ENCODE data around the gene THSD8. TPM values are rescaled to one million over a fixed set of nuclear protein-coding genes. Genes with fewer than 3 reads are reported as not detected.

The THSD8 gene
- total RNA-seq, 2 donors from 2014 or later, result 0.85 to 3.0 TPM

GRCh38 chr19:12772323-12772722 lies 29.5 kb upstream of the THSD8 start:
- DNase-seq, result no peak
- ATAC-seq, result no peak
- no peaks in the 10 kb centered on the region for H3K27me3 Mint-ChIP-seq
- H3K4me1 Mint-ChIP-seq, result peaks cover 10% of the 10 kb centered on the region
- peak overlapping the region; percentile 45 for H3K27ac Mint-ChIP-seq
- H3K4me3 Mint-ChIP-seq, result no peak overlapping the region
- H3K9me3 ChIP-seq (ENCODE audit: control insufficient read depth, low read length, poor library complexity, severe bottlenecking), result no peaks in the 10 kb centered on the region
- H3K36me3 Mint-ChIP-seq (ENCODE audit: low read depth), result peaks cover 2% of the 10 kb centered on the region

- no peak for ATAC-seq
- no peaks in the 10 kb centered on the region for H3K9me3 ChIP-seq (ENCODE audit: control insufficient read depth, low read length, poor library complexity, severe bottlenecking)
- Mint-ChIP-seq H3K36me3 (ENCODE audit: low read depth) (peaks cover 2% of the 10 kb centered on the region), H3K27ac (no peak overlapping the region), H3K4me3 (peak overlapping the region; percentile 80), H3K4me1 (peaks cover 15% of the 10 kb centered on the region), H3K27me3 (no peaks in the 10 kb centered on the region)
- DNase-seq, result no peak
These were observed 28.3 kb upstream of the THSD8 start for GRCh38 chr19:12773571-12773970.

- peak within 1 kb of the TSS; percentile 67 for H3K27ac Mint-ChIP-seq
- H3K4me3 Mint-ChIP-seq, result peak within 1 kb of the TSS; percentile 84
- DNase-seq, result peak in 2 of 3 donors; percentile 31 to 39
These were observed 27.0 kb upstream of the THSD8 start, which contains the start of gene HOOK2 for GRCh38 chr19:12774588-12775555. Gene HOOK2, minus strand, starts transcription at chr19:12775552. Its CDS starts 103 bp downstream, at chr19:12775449.

GRCh38 chr19:12777217-12778016 lies 24.5 kb upstream of the THSD8 start:
- Mint-ChIP-seq H3K4me3 (peak overlapping the region; percentile 92), H3K36me3 (ENCODE audit: low read depth) (peaks cover 2% of the 10 kb centered on the region), H3K27me3 (no peaks in the 10 kb centered on the region), H3K4me1 (peaks cover 30% of the 10 kb centered on the region), H3K27ac (peak overlapping the region; percentile 96)
- DNase-seq, result peak; percentile 72 to 81 (median 76)
- no peaks in the 10 kb centered on the region for H3K9me3 ChIP-seq (ENCODE audit: control insufficient read depth, low read length, poor library complexity, severe bottlenecking)
- ATAC-seq, result peak; percentile 12

More at GRCh38 chr19:12774588-12775555, 27.0 kb upstream of the THSD8 start, which contains the start of gene HOOK2:
- H3K36me3 Mint-ChIP-seq (ENCODE audit: low read depth), result peaks cover 2% of the 10 kb centered on the region
- H3K27me3 Mint-ChIP-seq, result no peaks in the 10 kb centered on the region
- ATAC-seq, result peak; percentile 13
- no peaks in the 10 kb centered on the region for H3K9me3 ChIP-seq (ENCODE audit: control insufficient read depth, low read length, poor library complexity, severe bottlenecking)
- H3K4me1 Mint-ChIP-seq, result peaks cover 21% of the 10 kb centered on the region

GRCh38 chr19:12778017-12778904 lies 23.6 kb upstream of the THSD8 start:
- no peaks in the 10 kb centered on the region for H3K9me3 ChIP-seq (ENCODE audit: control insufficient read depth, low read length, poor library complexity, severe bottlenecking)
- no peak for ATAC-seq

GRCh38 chr19:12778905-12779161 lies 23.0 kb upstream of the THSD8 start:
- Mint-ChIP-seq H3K4me3 (peak overlapping the region; percentile 92), H3K27me3 (no peaks in the 10 kb centered on the region), H3K27ac (peak overlapping the region; percentile 96), H3K36me3 (ENCODE audit: low read depth) (no peaks in the 10 kb centered on the region), H3K4me1 (peaks cover 27% of the 10 kb centered on the region)
- ATAC-seq (no peak), DNase-seq (no peak)
- no peaks in the 10 kb centered on the region for H3K9me3 ChIP-seq (ENCODE audit: control insufficient read depth, low read length, poor library complexity, severe bottlenecking)

More at GRCh38 chr19:12778017-12778904, 23.6 kb upstream of the THSD8 start:
- peak overlapping the region; percentile 92 for H3K4me3 Mint-ChIP-seq
- peak in 2 of 3 donors; percentile 47 to 51 for DNase-seq
- H3K27ac Mint-ChIP-seq, result peak overlapping the region; percentile 96
- no peaks in the 10 kb centered on the region for H3K27me3 Mint-ChIP-seq
- peaks cover 2% of the 10 kb centered on the region for H3K36me3 Mint-ChIP-seq (ENCODE audit: low read depth)
- peaks cover 30% of the 10 kb centered on the region for H3K4me1 Mint-ChIP-seq

- H3K4me3 Mint-ChIP-seq, result peak overlapping the region; percentile 63
- DNase-seq (no peak), ATAC-seq (no peak)
- H3K27me3 Mint-ChIP-seq, result no peaks in the 10 kb centered on the region
- H3K27ac Mint-ChIP-seq, result peak overlapping the region; percentile 96
- H3K4me1 Mint-ChIP-seq, result peaks cover 27% of the 10 kb centered on the region
- no peaks in the 10 kb centered on the region for H3K9me3 ChIP-seq (ENCODE audit: control insufficient read depth, low read length, poor library complexity, severe bottlenecking)
- no peaks in the 10 kb centered on the region for H3K36me3 Mint-ChIP-seq (ENCODE audit: low read depth)
These were observed 22.5 kb upstream of the THSD8 start for GRCh38 chr19:12779162-12779993.

- ATAC-seq, result peak; percentile 79
- no peaks in the 10 kb centered on the region for H3K36me3 Mint-ChIP-seq (ENCODE audit: low read depth)
- H3K4me1 Mint-ChIP-seq, result peaks cover 24% of the 10 kb centered on the region
These were observed 19.8 kb upstream of the THSD8 start for GRCh38 chr19:12782174-12782423.

GRCh38 chr19:12782424-12783290 lies 19.2 kb upstream of the THSD8 start:
- Mint-ChIP-seq H3K4me1 (peaks cover 22% of the 10 kb centered on the region), H3K4me3 (peak overlapping the region; percentile 91), H3K27me3 (no peaks in the 10 kb centered on the region), H3K27ac (no peak overlapping the region), H3K36me3 (ENCODE audit: low read depth) (no peaks in the 10 kb centered on the region)
- DNase-seq, result peak; percentile 90 to 95 (median 93)
- no peaks in the 10 kb centered on the region for H3K9me3 ChIP-seq (ENCODE audit: control insufficient read depth, low read length, poor library complexity, severe bottlenecking)
- peak; percentile 69 for ATAC-seq

More at GRCh38 chr19:12782174-12782423, 19.8 kb upstream of the THSD8 start:
- Mint-ChIP-seq H3K4me3 (peak overlapping the region; percentile 91), H3K27me3 (no peaks in the 10 kb centered on the region), H3K27ac (no peak overlapping the region)
- DNase-seq, result no peak
- no peaks in the 10 kb centered on the region for H3K9me3 ChIP-seq (ENCODE audit: control insufficient read depth, low read length, poor library complexity, severe bottlenecking)

GRCh38 chr19:12783291-12783848 lies 18.5 kb upstream of the THSD8 start:
- H3K9me3 ChIP-seq (ENCODE audit: control insufficient read depth, low read length, poor library complexity, severe bottlenecking), result no peaks in the 10 kb centered on the region
- Mint-ChIP-seq H3K36me3 (ENCODE audit: low read depth) (no peaks in the 10 kb centered on the region), H3K27ac (no peak overlapping the region), H3K4me3 (peak overlapping the region; percentile 91), H3K4me1 (peaks cover 22% of the 10 kb centered on the region), H3K27me3 (no peaks in the 10 kb centered on the region)
- peak in 1 of 3 donors; percentile 25 for DNase-seq
- ATAC-seq, result no peak

- Mint-ChIP-seq H3K27ac (no peak overlapping the region), H3K4me3 (peak overlapping the region; percentile 91), H3K27me3 (no peaks in the 10 kb centered on the region), H3K4me1 (peaks cover 21% of the 10 kb centered on the region), H3K36me3 (ENCODE audit: low read depth) (no peaks in the 10 kb centered on the region)
- DNase-seq (no peak), ATAC-seq (no peak)
- H3K9me3 ChIP-seq (ENCODE audit: control insufficient read depth, low read length, poor library complexity, severe bottlenecking), result no peaks in the 10 kb centered on the region
These were observed 17.9 kb upstream of the THSD8 start for GRCh38 chr19:12783849-12784393.

Measured in T-helper 17 cell (primary cell).